Hepatocyte (in vitro differentiated cells): ENCODE measurements around the gene SLC25A29. TPM values are rescaled to one million over a fixed set of nuclear protein-coding genes. Genes with fewer than 3 reads are reported as not detected.

Experiments used
- DNase-seq: peaks from one replicate; pipeline ENCODE4 v3.0.0-alpha.2; 2016; ENCODE audit warnings: low spot score
- H2AFZ ChIP-seq: fragments of 200-600 bp; sonication (generic); 2 replicates; pipeline ENCODE4 v1.6.0; 2016; ENCODE audit warnings: antibody characterized with exemption, mild to moderate bottlenecking
- H3K27ac ChIP-seq: fragments of 200-600 bp; sonication (generic); 2 replicates; pipeline ENCODE4 v1.5.1; 2016; ENCODE audit warnings: mild to moderate bottlenecking
- H3K27me3 ChIP-seq: fragments of 200-600 bp; sonication (generic); 2 replicates; pipeline ENCODE4 v1.6.1; 2016
- H3K36me3 ChIP-seq: fragments of 200-600 bp; sonication (generic); replicated peaks from 2 replicates; pipeline ENCODE4 v1.5.1; 2016; ENCODE audit warnings: low read depth; ENCODE audit not compliant: insufficient read depth
- H3K4me1 ChIP-seq: fragments of 200-600 bp; sonication (generic); 2 replicates; pipeline ENCODE4 v1.5.1; 2016; ENCODE audit warnings: mild to moderate bottlenecking, moderate library complexity; ENCODE audit not compliant: insufficient read depth
- H3K4me2 ChIP-seq: fragments of 200-600 bp; sonication (generic); 2 replicates; pipeline ENCODE4 v1.6.0; 2016
- H3K4me3 ChIP-seq: fragments of 200-600 bp; sonication (generic); 2 replicates; pipeline ENCODE4 v1.5.1; 2016; ENCODE audit warnings: mild to moderate bottlenecking
- H3K79me2 ChIP-seq: fragments of 200-600 bp; sonication (generic); 2 replicates; pipeline ENCODE4 v1.6.0; 2017; ENCODE audit warnings: mild to moderate bottlenecking
- H3K9me2 ChIP-seq: fragments of 200-600 bp; sonication (generic); replicated peaks from 2 replicates; pipeline ENCODE4 v1.6.0; 2017; ENCODE audit warnings: mild to moderate bottlenecking; ENCODE audit not compliant: insufficient read depth
- H3K9me3 ChIP-seq: fragments of 200-600 bp; sonication (generic); 2 replicates; pipeline ENCODE4 v1.5.1; 2016; ENCODE audit warnings: low read depth, mild to moderate bottlenecking
- H4K20me1 ChIP-seq: fragments of 200-600 bp; sonication (generic); 2 replicates; pipeline ENCODE4 v1.6.0; 2016; ENCODE audit warnings: mild to moderate bottlenecking; ENCODE audit not compliant: insufficient read depth, poor library complexity, severe bottlenecking
- EZH2 ChIP-seq: fragments of 200-600 bp; sonication (generic); IDR thresholded peaks from 2 replicates; pipeline ENCODE4 v1.6.1; 2016; ENCODE audit warnings: antibody characterized with exemption, mild to moderate bottlenecking, borderline replicate concordance
- EZH2phosphoT487 ChIP-seq: fragments of 200-600 bp; sonication (generic); IDR thresholded peaks from one replicate; pipeline ENCODE4 v1.6.1; 2018; ENCODE audit warnings: antibody characterized with exemption, mild to moderate bottlenecking, low read depth, moderate library complexity; ENCODE audit not compliant: unreplicated experiment, severe bottlenecking
- WGBS: methylation state at CpG from one replicate; pipeline ENCODE4 v1.1.6; 2016; ENCODE audit warnings: low lambda C conversion rate; ENCODE audit errors: missing lambda C conversion rate; 5-methylcytosine and 5-hydroxymethylcytosine counted together
- polyA plus RNA-seq: library from polyadenylated mRNA; unstranded; fragments of >200 nt; fragmentation: Nextera tagmentation; extraction: Ambion mirVana; gene quantifications from 2 replicates; pipeline ENCODE4 v1.2.1, GENCODE V29; 2016
- total RNA-seq: library from RNA; depleted of rRNA; stranded (reverse); fragments of >200 nt; gene quantifications from 2 replicates; pipeline ENCODE4 v1.2.3, GENCODE V29; 2014
- TF ChIP-seq, protein P1 (sequence below): fragments of 200-600 bp; sonication (generic); IDR thresholded peaks from 2 replicates; pipeline ENCODE4 v1.5.1; 2016; ENCODE audit warnings: antibody characterized with exemption, mild to moderate bottlenecking; ENCODE audit not compliant: poor library complexity

Gene SLC25A29
- total and polyA plus RNA-seq, 2 experiments from 2014 or later: 73.1 to 90.1 TPM

GRCh38 chr14:100295376-100296105, 10.7 kb downstream of the SLC25A29 start:
- no peaks in the 10 kb centered on the region for H3K36me3 ChIP-seq
- H3K4me3 ChIP-seq: no peak overlapping the region
- H3K4me1 ChIP-seq: peaks cover 7% of the 10 kb centered on the region
- peaks cover 20% of the 10 kb centered on the region for H3K79me2 ChIP-seq
- H2AFZ ChIP-seq: no peak overlapping the region
- no peak overlapping the region for H3K4me2 ChIP-seq
- no peaks in the 10 kb centered on the region for H3K27me3 ChIP-seq
- WGBS: 94% methylated on average over 16 of the region's 16 CpGs
- TF ChIP-seq EZH2phosphoT487: no peak
- H4K20me1 ChIP-seq: no peaks in the 10 kb centered on the region
- H3K27ac ChIP-seq: no peak overlapping the region
- no peaks in the 10 kb centered on the region for H3K9me2 ChIP-seq
- no peaks in the 10 kb centered on the region for H3K9me3 ChIP-seq
- no peak for DNase-seq

- Histone ChIP-seq H3K9me3 (no peaks in the 10 kb centered on the region), H3K36me3 (no peaks in the 10 kb centered on the region), H3K4me2 (no peak overlapping the region), H3K9me2 (no peaks in the 10 kb centered on the region), H3K4me1 (peaks cover 7% of the 10 kb centered on the region), H4K20me1 (no peaks in the 10 kb centered on the region), H3K27ac (no peak overlapping the region), H3K4me3 (no peak overlapping the region), H3K79me2 (peaks cover 14% of the 10 kb centered on the region), H3K27me3 (no peaks in the 10 kb centered on the region), H2AFZ (no peak overlapping the region)
- DNase-seq: no peak
- TF ChIP-seq, protein P1, sequence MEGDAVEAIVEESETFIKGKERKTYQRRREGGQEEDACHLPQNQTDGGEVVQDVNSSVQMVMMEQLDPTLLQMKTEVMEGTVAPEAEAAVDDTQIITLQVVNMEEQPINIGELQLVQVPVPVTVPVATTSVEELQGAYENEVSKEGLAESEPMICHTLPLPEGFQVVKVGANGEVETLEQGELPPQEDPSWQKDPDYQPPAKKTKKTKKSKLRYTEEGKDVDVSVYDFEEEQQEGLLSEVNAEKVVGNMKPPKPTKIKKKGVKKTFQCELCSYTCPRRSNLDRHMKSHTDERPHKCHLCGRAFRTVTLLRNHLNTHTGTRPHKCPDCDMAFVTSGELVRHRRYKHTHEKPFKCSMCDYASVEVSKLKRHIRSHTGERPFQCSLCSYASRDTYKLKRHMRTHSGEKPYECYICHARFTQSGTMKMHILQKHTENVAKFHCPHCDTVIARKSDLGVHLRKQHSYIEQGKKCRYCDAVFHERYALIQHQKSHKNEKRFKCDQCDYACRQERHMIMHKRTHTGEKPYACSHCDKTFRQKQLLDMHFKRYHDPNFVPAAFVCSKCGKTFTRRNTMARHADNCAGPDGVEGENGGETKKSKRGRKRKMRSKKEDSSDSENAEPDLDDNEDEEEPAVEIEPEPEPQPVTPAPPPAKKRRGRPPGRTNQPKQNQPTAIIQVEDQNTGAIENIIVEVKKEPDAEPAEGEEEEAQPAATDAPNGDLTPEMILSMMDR: no peak
- TF ChIP-seq EZH2phosphoT487 (no peak), EZH2 (no peak)
- 93% methylated on average over 2 of the region's 2 CpGs for WGBS
Measured at GRCh38 chr14:100294963-100295330, 11.3 kb downstream of the SLC25A29 start.

DNA sequence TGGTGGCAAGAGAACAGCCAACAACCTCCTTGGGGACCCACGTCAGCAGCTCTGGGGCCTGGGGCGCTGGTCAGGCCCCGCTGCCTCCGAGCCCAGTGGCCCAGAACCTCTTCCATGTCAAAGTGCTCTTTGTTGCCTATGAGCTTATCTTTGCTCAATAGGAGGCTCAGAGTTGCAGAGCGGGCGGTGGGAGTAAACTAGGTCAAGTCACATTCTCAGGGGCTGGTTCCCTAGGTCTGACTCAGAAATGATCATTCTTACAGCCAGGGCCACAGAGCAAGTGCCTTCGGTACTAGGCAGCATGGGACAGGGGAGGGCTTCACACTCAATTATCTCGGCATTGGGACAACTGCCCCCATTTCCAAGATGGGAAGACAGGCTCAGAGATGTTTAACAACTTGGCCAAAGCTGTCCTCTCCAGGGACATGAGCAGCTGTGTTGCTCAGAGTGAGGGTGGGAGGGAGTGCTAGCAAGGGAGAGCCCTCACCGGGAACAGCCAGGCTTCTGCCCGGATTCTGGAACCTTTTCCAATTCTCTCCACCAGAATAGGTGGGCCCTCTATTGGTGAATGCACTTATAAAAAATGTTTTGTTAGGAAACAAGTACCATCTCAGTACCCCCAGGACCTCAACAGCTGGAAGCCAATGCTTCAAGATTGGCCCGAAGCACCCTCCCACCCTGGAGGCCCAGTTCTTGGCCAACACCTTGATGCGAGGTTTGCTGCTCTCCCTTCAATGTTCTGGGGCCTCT, 11.9 kb downstream of the SLC25A29 start:
- WGBS: 91% methylated on average over 12 of the region's 12 CpGs
- no peaks in the 10 kb centered on the region for H4K20me1 ChIP-seq
- H3K4me3 ChIP-seq: no peak overlapping the region
- TF ChIP-seq EZH2phosphoT487 (no peak), EZH2 (no peak)
- TF ChIP-seq, protein P1: no peak
- no peak for DNase-seq
- no peaks in the 10 kb centered on the region for H3K9me3 ChIP-seq
- H3K27ac ChIP-seq: no peak overlapping the region
- H3K4me1 ChIP-seq: peaks cover 7% of the 10 kb centered on the region
- no peaks in the 10 kb centered on the region for H3K9me2 ChIP-seq
- H3K36me3 ChIP-seq: no peaks in the 10 kb centered on the region
- H3K79me2 ChIP-seq: peaks cover 8% of the 10 kb centered on the region
- H2AFZ ChIP-seq: no peak overlapping the region
- H3K27me3 ChIP-seq: no peaks in the 10 kb centered on the region
- H3K4me2 ChIP-seq: no peak overlapping the region

GRCh38 chr14:100293497-100294212, 12.6 kb downstream of the SLC25A29 start:
- Histone ChIP-seq H3K4me1 (peaks cover 7% of the 10 kb centered on the region), H3K9me2 (no peaks in the 10 kb centered on the region), H3K9me3 (no peaks in the 10 kb centered on the region), H3K4me3 (no peak overlapping the region), H3K36me3 (no peaks in the 10 kb centered on the region), H3K27me3 (no peaks in the 10 kb centered on the region), H2AFZ (no peak overlapping the region), H3K4me2 (no peak overlapping the region), H3K27ac (no peak overlapping the region), H3K79me2 (peaks cover 6% of the 10 kb centered on the region), H4K20me1 (no peaks in the 10 kb centered on the region)
- 90% methylated on average over 14 of the region's 14 CpGs for WGBS
- TF ChIP-seq EZH2 (no peak), EZH2phosphoT487 (no peak)
- TF ChIP-seq, protein P1: no peak
- no peak for DNase-seq
